Measurements from ENCODE around the gene USP15. TPM values are rescaled to one million over a fixed set of nuclear protein-coding genes. Genes with fewer than 3 reads are reported as not detected.

The USP15 gene
- total and polyA plus RNA-seq, 2 of the 8 experiments (the other 6 are each of a cell fraction or from before 2014, with no cell fraction given) = 12.7 to 38.6 TPM

- TF ChIP-seq SIN3A (conservative IDR thresholded peaks at IDR 0.05 in 1 of 2, IDR thresholded peaks at IDR 0.05 in 1 of 2; ENCODE audit: low read depth in 1 of 2, low read length in 2 of 2) = no peak
Observed at GRCh38 chr12:62379026-62379722, 119.0 kb downstream of the USP15 start (continued).

All from H1 (cell line).